SIG-M5 treated with dmso at 0.1 percent for 504 hours (cell line): ENCODE results near the gene DACH2.

ENCODE experiments used
- DNase-seq: peaks from one replicate; lab custom pipeline; 2025; ENCODE audit not compliant: unreplicated experiment; lab: John Stamatoyannopoulos, UW

The DACH2 gene

DNA sequence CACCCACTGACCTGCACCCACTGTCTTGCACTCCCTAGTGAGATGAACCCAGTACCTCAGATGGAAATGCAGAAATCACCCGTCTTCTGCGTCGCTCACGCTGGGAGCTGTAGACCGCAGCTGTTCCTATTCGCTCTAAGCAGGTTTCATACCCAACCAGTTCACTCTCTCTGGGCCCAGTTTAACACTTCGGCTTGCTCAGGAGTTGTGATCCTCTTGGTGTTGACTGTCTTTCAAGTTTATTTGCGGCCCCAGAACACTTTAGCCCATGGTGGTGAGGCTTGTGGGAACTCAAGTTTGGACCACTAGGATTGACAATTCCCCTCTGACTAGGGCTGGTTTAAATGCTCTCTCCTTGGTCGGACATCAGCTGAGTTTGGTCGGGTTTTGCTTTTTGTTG is 147.0 kb downstream of the DACH2 start:
- no peak for DNase-seq

DNA sequence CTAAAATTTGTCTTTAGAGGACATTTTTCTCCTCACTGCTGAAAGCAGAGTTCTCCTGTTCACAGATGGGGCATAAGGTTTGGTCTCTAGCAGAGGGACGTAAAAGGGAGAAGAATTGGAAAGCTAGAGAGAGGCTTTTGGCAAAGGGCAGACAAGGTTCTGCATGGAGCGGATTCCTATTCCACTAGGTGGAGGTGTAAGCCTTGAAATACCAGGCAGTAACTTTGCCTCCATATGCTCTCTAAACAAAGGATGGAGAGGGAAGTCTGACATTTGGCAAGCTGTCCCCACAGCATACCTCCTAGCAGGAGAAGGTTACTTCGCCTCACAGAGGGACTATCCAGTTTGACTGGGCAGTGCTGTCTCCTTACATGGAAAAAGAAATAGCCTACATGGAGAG is 174.7 kb downstream of the DACH2 start:
- DNase-seq = peak; percentile 2

DNA sequence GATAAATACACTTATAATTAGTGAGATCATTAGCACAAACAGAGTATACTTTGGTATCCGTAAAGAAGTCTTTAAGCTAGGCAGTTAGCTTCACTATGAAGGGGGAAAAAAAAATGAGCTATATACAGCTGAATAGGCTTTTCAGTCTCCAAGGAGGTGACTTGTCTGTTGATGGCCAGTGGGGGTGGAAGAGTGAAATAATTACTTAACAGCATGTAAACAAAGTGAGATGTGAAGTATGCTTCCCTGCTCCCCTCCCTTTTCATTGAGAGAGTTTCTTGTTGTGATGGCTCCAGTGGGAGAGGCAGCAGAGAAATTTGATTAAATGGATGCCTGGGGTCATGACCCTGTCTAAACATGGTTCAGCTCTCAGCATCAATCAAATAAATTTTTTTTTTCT is 180.9 kb downstream of the DACH2 start:
- no peak for DNase-seq

DNA sequence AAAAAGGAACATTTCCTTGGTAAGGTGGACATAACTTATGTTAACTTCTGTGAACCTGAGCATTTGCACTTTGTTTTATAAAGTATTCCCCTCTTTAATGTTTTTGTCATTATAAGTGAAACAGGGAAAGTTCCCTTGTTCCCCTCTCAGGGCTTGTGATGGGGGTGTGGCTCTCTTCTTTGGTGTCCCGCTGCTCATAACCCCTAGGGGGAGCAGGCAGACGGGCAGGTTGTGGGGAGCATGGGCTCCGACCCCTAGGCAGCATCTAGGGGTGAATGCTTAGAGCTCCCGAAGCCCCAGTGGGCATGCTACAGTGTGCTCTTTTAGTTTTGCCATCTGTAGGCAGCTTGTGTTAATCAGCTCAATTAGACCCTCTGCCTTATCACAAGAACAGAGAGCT is 200.4 kb downstream of the DACH2 start:
- no peak for DNase-seq

DNA sequence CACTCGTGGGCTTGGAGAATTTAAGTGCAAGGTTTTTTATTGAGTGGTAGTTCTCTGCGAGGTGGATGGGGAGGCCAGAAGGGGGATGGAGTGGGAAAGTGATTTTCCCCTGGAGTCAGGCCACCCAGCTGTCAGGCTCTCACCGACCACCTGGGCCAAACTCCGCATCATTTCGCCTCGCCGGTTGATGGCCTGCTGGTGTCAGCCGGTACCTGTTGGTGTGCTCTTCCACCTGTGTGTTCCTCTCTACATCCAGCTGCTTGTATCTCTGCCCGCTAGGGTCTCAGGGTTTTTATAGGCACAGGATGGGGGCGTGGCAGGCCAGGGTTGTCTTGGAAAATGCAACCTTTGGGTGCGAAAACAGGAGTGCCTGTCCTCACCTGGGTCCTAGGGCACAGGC is 200.9 kb downstream of the DACH2 start:
- DNase-seq = no peak

DNA sequence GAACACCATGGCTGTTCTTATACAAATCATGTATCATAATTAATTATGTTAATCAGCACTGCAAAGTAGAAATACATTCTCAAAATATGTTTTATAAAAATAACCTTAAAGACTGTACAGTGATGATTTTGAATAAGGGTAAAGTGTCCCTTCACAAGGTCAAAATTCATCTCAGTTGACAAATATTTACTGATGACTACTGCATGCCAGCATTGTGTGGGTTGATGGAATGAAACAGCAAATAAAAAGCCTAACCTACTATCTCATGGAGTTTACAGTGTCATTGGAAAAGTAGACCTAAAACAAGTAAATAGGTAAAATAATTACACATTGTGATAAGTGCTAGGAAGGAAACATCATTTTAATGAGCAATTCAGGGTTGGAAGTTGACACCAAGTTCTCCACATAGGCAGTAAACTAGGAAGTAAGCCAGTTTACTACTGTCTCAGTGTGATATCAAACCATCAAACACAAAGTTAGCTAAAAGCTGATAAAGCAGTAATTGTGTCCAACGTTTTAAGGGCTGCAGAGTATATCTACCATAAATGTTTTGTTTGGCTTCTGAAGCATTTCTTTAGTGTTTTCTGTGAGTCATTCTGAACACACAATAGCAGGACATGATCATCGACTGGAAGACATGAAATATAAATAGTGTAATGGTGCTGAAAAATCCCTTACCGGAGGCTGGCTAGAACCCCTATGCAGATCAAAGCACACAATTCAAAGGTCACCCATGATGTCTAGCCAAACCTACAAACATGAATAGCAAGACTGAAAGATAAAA is 221.8 kb downstream of the DACH2 start:
- DNase-seq = no peak

DNA sequence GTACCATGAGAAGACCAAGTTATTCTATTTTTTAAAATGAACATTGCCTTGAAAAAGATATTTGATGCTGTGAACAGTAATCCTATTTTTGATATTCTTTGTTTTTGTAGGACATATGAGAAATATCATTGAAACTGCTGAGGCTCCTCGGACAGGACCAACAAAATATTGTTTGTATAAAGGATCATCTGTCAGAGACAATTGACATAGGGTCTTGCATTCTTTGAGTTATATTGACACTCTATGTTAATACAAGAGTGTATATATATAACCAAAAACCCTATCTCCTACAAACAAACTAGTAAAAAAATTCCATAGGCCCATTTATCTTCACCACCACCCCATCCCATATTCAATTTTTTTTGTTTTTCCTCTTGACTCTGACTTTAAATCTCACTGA is 222.7 kb downstream of the DACH2 start:
- DNase-seq = no peak

DNA sequence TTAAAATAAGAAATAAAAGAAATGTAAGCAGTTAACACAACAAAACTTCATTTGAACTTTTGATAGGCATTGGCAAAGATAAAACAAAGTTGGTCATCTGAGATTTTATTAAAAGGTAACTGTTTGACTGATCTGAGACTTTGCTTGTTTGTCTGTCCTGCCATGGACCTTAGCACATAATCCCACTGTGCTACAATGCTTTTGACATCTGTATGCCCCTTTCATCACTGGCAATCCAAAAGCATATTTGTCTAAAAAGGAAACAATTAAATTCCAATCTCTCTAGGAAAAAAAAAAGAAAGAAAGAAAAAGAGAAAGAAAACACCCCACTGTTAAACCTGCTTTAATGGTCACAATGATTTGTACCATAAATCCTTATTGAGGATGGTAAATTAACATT is 231.0 kb downstream of the DACH2 start:
- DNase-seq = no peak

DNA sequence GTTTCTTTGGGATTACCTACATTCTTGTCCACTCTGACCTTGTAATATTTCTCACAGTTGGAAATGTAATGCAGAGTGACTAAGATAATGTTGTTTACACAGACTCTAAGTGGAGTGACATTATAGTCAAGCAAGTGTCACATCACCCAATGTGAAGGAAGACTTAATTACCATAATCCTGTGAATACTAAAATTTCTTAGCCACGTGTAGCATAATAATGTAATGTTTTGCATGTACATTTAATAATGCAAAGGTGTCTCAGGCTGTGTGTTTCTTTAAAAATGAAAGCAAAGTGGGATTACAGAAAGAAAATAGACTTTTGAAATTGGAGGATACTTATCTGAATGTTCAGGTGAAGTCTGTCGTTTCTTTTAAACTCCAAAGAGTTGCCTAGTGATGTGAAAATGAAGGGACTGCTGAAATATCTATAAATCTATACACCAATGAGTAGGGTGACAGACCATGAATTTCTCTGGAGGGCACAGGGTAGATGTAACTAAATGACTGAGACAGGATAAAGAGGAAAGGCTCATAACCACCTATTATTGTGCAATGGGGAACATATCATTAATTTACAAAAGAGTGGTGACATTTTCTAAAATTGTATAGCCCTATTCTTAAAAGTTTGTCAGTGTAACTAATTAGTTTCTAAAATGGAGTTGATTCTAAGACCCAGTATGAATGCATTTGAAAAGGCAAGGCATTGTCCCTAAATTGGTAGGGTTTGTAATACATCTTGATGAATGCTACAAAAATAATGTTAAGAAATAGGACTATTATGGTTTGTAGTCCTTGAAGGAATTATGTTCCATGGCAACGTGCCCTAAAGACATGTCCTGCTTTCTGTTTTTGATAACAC is 235.7 kb downstream of the DACH2 start:
- DNase-seq = no peak

DNA sequence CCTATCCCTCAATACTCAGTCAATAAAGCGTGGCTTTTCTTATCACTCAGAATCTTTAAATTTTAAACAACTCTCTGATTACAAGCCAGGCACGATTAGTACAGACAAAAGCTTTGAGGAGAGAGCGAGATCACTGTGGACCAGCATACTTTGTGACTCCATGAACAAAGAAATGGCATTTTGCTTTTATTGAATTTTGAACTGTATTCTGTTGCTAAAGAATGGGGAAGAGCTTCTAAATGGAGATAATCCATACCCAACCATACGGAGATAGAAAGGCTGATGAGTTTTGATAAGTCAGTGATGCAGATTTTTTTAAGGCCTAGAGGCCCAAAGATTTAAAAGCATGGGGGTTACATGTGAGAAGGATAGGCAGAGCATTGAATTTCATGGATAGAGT is 259.1 kb downstream of the DACH2 start:
- no peak for DNase-seq

DNA sequence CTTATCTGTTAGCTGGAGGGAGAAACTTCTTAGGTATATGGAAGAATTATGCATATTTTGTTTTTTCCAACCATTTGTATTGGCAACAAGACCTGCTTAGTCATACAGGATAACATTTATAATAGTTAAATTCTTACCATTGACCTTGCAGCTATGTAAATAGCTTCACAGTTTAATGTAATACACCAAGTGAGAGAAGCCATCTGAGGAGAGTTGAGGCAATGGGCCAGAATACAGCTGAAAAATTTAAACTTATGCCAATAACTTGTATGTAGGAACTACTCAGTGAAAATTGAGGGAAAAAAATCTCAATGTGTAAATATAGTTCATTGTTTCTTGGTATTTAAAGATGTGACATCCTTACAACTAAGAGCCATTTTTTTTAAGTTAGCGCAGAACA is 273.5 kb downstream of the DACH2 start:
- no peak for DNase-seq

DNA sequence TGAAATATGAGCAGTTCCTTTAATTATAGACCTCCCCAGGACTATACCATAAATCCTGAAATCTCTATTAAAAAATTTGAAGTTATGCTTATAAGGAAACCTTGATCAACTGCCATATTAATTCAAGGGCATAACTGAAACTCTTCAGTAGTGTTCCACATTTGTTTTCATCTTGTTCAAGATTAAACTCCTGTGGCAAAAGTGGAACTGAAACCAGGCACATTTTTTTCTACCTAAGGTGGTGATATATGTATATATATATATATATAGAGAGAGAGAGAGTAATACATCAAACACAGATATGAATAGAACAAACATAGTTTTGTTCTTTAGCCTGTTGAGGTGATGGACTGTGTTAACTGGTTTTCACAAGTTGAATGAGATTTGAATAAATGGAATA is 287.9 kb downstream of the DACH2 start:
- no peak for DNase-seq

DNA sequence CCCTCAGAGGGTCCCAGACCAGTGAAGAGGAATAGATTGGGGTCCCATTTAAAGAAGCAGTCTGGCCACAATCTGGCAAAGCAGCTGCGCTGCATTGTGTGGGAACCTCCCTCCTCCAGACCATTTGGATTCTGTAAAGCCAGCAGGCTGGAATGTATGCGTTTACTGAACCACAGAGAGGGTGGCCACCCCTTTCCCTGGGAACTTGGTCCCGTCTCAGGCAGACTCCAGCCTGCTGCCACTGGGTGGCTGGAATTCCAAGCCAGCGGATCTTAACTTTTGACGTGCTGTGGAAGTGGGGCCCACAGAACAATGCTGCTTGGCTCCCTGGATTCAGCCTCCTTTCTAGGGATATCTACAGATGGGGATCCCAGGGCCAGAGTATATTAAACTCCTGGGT is 307.2 kb downstream of the DACH2 start:
- no peak for DNase-seq

DNA sequence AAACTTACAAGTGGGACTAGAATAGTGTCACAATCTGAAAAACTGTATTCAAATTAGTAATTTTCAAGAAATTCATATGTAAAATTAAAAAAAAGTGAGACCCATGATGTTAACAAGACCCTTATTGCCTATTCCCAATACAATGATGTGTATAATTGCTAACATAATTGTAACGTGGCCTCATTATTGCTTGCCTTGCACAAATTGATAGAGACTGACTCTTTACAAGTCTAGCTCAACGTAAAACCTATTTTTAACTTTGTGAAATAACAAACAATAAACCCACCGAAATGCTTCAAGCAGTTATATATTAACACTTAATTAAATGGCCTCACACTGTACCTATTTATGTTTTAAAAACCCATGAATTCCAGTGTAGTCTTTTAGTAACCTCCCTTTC is 312.5 kb downstream of the DACH2 start:
- DNase-seq = no peak

DNA sequence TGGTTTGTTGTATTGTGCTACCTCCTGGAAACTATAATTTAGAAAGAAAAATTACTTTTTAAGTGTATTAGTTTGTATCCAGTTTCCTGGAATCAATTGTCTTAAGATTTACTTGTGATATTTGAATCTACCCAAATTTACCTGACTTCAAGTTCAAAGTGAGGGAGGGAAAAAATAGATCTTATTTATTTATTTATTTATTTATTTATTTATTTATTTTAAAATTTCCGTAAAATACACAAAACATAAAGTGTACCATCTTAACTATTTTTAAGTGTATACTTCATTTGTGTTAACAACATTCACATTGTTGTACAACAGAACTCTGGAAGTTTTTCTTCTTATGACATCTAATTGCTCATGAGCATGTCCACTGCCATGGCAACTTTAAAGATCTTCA is 356.0 kb downstream of the DACH2 start:
- DNase-seq = no peak

DNA sequence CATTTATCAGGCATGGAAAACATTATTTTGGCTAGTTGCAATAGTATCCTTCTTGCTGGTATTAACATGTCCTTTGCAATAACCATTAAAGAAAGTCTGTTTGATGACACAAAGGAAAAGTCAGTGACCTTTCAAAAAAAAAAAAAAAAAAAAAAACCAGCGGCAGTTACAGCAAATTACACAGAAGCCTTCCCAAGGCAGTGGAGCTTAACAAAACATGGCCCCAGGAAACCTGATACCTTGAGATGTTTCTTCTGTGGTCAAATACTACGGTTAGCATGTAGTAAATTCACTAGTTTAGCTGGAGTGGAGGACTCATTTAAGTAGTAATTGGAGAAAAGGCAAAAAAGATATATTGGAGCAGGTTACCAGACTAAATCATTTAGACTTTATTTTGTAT is 359.1 kb downstream of the DACH2 start:
- no peak for DNase-seq

DNA sequence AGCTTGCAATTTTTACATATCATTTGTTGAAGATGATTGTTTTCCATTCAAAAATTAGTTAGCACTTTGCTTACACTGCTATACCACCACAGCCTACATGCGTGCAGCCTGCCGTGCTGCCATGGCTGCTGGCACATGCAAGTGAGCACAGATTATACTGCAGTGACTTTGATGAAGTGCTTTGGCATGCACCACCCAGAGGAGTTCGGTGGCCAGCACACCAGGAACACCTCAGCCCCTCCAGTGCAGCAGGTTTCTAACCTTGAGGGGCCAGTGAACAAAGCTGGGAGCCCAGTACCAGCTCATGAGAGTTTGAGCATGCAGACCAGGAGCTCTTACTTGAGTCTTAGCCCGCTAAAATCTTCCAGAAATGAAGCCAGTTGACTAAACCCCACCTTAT is 431.5 kb downstream of the DACH2 start:
- no peak for DNase-seq

DNA sequence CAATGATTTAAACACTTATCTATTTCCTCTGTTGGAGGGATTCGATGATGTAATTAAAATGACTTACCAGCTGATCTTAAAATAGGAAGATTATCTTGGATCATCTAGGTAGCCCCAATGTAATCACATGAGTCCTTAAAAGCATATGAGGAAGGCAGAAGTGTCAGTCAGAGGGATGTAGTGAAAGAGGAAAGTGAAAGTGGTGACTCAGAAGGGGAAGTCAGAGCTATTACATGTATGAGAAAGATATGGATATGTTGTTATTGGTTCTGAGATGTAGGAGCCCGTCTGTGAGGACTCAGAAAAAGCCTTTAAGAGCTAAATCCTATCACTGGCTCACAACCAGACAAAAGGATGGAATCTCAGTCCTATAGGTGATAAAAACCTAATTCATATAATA is 456.4 kb downstream of the DACH2 start:
- DNase-seq = peak; percentile 66

DNA sequence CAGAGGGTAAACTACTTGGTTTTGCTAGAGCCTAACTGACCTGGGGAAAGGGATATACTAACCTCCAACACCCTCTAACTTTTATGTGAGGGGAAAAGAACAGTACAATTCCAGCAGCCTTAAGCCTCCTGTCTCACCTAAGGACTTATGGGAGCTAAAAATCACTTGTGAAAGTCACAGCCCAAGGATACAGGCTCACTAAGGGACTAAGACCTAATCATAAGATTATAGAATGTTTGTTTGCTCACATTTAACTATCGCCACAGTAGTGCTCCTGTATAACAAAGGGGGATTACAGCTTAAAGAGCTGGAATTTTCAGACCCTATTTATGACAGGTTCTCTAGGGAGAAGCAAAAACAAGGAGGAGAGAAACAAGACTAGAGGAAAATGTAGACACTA is 548.7 kb downstream of the DACH2 start:
- DNase-seq = no peak

DNA sequence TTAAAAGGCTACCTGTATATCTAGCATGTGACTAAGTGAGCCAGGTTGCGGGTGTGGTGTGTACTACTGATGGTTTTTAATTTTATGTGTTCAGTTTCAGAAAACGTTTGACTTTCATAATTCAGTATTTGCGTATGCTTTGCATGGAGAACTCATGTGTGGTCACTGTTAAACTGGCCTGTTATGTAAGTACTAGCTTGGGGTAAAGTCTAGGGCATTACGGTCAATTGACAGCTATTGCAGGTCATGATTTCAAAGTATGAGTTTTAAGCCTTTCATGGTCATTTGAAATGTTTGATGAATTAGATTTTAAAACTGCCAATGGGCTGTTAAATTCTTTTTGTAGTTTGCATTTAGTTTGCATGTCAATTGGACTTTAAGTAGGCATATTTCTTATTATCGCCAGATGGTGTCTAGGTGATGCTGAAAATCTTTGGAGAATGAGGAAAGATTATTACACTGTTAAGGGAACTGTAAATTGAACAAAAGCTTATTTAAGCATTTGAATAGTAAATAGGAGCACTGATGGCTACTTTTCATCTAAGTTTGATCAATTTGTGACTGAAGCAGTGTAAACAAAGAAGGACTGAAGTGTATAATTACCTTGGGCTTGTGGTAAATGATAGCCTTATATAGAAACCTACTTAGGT is 563.4 kb downstream of the DACH2 start:
- no peak for DNase-seq

DNA sequence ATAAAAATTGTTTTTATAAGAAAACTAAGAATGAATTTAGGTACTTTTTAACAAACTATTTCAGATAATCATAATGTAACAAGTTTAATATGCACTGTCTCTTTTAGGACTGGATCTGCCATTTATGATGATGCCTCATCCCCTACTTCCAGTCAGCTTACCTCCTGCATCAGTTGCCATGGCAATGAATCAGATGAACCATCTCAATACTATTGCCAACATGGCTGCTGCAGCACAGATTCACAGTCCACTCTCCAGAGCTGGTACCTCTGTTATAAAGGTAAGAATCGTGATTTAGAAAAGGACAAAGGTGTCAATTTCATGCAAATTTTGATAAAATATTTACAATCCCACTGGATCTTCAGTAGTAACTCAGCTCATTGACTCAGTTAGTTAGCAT is 566.2 kb downstream of the DACH2 start:
- DNase-seq = no peak

DNA sequence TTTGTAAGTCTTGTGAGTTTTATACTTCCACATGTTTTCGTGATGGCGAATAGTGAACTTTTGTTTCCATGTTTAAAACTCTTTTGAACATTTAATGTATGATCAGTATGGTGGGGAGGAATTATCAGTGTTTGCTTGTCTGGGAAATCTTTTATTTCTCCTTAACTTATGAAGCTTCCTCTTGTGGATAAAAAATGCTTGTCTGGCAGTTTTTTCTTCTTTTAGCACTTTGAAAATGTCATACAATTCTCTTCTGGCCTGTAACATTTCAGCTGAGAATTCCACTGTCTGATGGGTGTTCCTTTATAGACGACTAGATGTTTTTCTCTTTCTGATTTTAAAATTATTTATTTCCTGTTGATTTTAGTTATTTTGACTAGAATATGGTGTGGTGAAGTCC is 576.0 kb downstream of the DACH2 start:
- DNase-seq = no peak
